ENCODE measurements around the gene UNC50. TPM values are rescaled to one million over a fixed set of nuclear protein-coding genes. Genes with fewer than 3 reads are reported as not detected.
A peak's percentile ranks its signal among the peaks of the same experiment; 100 is the strongest.

The UNC50 gene
- total RNA-seq, 1 donor, result 36.2 TPM

GRCh38 chr2:98648451-98648850, 40.1 kb downstream of the UNC50 start:
- H2AFZ ChIP-seq (ENCODE audit: low read length), result no peak overlapping the region
- DNase-seq (ENCODE audit: insufficient read length, low spot score, missing footprints), result no peak

GRCh38 chr2:98649135-98649991, 41.0 kb downstream of the UNC50 start:
- DNase-seq (ENCODE audit: insufficient read length, low spot score, missing footprints), result peak; percentile 80
- Histone ChIP-seq H4K20me1 (ENCODE audit: insufficient read depth, low read length) (no peaks in the 10 kb centered on the region), H3K27me3 (ENCODE audit: insufficient read depth, low read length) (no peaks in the 10 kb centered on the region), H3K36me3 (ENCODE audit: insufficient read depth, low read length) (no peaks in the 10 kb centered on the region), H3K27ac (ENCODE audit: low read depth, low read length) (no peak overlapping the region), H3K4me1 (ENCODE audit: insufficient read depth, low read length) (no peaks in the 10 kb centered on the region), H3K4me2 (ENCODE audit: insufficient read depth, low read length) (no peak overlapping the region), H3K9me3 (ENCODE audit: low read depth, low read length) (no peaks in the 10 kb centered on the region), H3K4me3 (ENCODE audit: insufficient read depth, low read length) (no peak overlapping the region), H3K79me2 (ENCODE audit: insufficient read depth, low read length) (no peaks in the 10 kb centered on the region), H2AFZ (ENCODE audit: low read length) (no peak overlapping the region)
- peak; percentile 99 for TF ChIP-seq CTCF (IDR thresholded peaks at IDR 0.05; ENCODE audit: extremely low read depth, low read depth, low read length)

More at GRCh38 chr2:98648451-98648850, 40.1 kb downstream of the UNC50 start:
- Histone ChIP-seq H3K27ac (ENCODE audit: low read depth, low read length) (no peak overlapping the region), H3K9me3 (ENCODE audit: low read depth, low read length) (no peaks in the 10 kb centered on the region), H3K36me3 (ENCODE audit: insufficient read depth, low read length) (no peaks in the 10 kb centered on the region), H3K4me3 (ENCODE audit: insufficient read depth, low read length) (no peak overlapping the region), H3K4me2 (ENCODE audit: insufficient read depth, low read length) (no peak overlapping the region), H3K79me2 (ENCODE audit: insufficient read depth, low read length) (no peaks in the 10 kb centered on the region), H3K4me1 (ENCODE audit: insufficient read depth, low read length) (no peaks in the 10 kb centered on the region), H4K20me1 (ENCODE audit: insufficient read depth, low read length) (no peaks in the 10 kb centered on the region), H3K27me3 (ENCODE audit: insufficient read depth, low read length) (peaks cover 2% of the 10 kb centered on the region)
- no peak for TF ChIP-seq CTCF (IDR thresholded peaks at IDR 0.05; ENCODE audit: extremely low read depth, low read depth, low read length)

GRCh38 chr2:98649992-98650375, 41.6 kb downstream of the UNC50 start:
- no peak overlapping the region for H3K27ac ChIP-seq (ENCODE audit: low read depth, low read length)
- H3K36me3 ChIP-seq (ENCODE audit: insufficient read depth, low read length), result no peaks in the 10 kb centered on the region

More at GRCh38 chr2:98649992-98650375, 41.6 kb downstream of the UNC50 start:
- H3K4me3 ChIP-seq (ENCODE audit: insufficient read depth, low read length), result no peak overlapping the region
- no peaks in the 10 kb centered on the region for H3K79me2 ChIP-seq (ENCODE audit: insufficient read depth, low read length)
- no peaks in the 10 kb centered on the region for H3K9me3 ChIP-seq (ENCODE audit: low read depth, low read length)
- no peaks in the 10 kb centered on the region for H4K20me1 ChIP-seq (ENCODE audit: insufficient read depth, low read length)
- no peaks in the 10 kb centered on the region for H3K4me1 ChIP-seq (ENCODE audit: insufficient read depth, low read length)
- no peak overlapping the region for H3K4me2 ChIP-seq (ENCODE audit: insufficient read depth, low read length)
- H2AFZ ChIP-seq (ENCODE audit: low read length), result no peak overlapping the region
- H3K27me3 ChIP-seq (ENCODE audit: insufficient read depth, low read length), result no peaks in the 10 kb centered on the region
- no peak for DNase-seq (ENCODE audit: insufficient read length, low spot score, missing footprints)
- TF ChIP-seq CTCF (IDR thresholded peaks at IDR 0.05; ENCODE audit: extremely low read depth, low read depth, low read length), result no peak
